GM19035 (cell line): ENCODE measurements around the gene EPB41L2.
A peak's percentile ranks its signal among the peaks of the same experiment; 100 is the strongest.
"Not testable (repeated sequence)": the region's sequence is repeated elsewhere in the genome, so short reads cannot be mapped to it uniquely, and the experiment has no call there.

Experiments
- ATAC-seq: cut with Tn5 transposase; IDR thresholded peaks from one replicate; pipeline ENCODE4 v1.9.1; 2021; ENCODE audit not compliant: unreplicated experiment

The EPB41L2 gene

DNA sequence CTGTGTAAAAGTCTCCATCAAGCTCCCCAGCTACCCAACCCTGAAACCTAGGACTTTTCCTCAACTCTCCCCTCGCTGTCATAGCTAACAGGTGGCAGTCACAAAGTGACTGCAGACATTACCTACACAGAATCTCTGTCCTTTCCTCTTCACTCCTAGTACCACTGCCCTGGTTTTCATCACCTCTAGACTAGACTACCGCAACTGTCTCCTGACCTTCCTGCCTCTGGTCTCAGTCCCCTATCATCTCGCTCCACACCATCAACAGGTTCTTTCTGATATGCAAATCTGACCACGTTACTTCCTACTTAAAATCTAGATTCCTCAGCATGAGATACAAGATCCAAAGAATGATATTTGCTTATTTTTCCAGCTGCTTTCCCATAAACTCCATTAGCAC, 142.1 kb downstream of the EPB41L2 start:
- no peak for ATAC-seq

DNA sequence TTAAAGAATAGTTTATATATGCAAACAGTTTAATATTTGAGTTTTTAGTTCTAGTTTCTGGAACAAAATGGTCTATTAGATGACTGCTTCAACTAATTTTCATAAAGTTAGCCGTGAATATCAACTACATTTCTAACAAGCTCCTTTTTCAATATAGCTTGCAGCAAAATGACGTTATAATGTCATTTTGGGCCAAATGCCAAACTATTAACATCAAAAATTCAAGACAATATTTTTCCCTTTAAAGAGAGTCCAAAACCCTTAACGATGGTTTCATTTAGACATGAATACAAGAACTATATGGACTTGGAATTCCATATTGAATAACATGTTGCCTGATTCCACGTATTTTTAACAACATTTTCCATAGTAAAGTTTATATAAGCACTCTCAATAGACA, 144.9 kb downstream of the EPB41L2 start:
- ATAC-seq: no peak

DNA sequence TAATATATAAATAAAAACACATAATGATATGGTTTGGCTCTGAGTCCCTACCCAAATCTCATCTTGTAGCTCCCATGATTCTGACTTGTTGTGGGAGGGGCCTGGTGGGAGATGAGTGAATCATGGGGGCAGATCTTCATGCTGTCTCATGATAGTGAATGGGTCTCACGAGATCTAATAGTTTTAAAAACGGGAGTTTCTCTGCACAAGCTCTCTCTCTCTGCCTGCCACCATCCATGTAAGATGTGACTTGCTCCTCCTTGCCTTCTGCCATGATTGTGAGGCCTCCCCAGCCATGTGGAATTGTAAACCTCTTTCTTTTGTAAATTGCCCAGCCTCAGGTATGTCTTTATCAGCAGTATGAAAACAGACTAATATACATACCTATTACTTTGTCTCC, 147.4 kb downstream of the EPB41L2 start:
- ATAC-seq: not testable (repeated sequence)

DNA sequence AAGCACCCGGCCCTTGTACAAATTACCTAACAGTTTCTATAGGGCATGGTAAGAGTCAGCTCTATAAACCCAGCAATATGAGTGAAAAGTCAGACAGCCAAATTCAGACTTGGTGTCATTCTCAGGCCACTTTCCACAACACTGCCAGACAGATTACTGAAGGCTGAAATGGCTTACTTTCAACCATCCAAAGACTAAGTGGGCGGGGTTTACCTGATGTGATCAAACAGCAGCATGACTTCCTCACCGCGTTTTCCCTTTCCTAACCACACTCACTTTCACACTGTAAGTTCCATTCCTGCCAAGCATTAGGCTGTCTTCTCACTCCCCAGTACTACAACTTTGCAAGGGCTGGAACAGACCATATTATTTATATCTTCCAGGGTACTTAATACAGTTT, 149.9 kb downstream of the EPB41L2 start:
- ATAC-seq: peak; percentile 71

DNA sequence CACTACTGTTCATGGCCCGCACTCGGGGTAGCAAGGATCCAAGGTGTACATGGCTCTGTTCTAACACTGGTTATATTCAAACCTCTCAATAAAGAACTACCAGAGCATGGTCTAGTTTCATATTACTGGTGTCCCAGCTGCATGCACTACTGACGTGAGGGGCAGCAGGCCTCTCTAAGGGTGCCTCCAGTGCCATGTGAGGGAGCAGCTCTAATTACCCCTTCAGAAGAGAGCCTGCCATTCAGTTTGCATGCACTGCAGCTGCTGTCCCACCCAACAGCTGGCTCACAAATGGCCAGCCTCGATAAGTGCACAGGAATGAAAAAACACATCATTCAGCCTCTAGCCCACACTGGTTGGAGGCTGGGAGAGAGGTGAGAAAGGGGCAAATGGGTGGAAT, 150.6 kb downstream of the EPB41L2 start:
- ATAC-seq: no peak

DNA sequence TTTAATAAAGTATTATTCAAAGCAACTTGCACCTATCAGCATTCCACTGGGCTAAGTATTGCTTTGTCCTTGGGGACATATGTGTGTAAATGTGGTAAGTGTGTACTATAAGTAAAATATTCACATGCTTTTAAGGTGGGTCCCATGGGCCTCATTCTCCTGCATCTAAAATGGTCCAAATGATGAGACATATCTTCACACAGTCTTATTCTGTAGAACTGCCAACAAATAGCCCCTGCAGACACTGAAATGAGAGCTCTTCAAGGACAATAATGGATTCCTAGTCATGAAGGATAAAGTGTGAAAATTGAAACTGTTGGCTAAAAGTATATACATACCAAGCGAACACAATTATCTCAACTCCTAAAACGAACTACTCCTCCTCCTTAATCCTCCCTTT, 154.1 kb downstream of the EPB41L2 start:
- no peak for ATAC-seq

DNA sequence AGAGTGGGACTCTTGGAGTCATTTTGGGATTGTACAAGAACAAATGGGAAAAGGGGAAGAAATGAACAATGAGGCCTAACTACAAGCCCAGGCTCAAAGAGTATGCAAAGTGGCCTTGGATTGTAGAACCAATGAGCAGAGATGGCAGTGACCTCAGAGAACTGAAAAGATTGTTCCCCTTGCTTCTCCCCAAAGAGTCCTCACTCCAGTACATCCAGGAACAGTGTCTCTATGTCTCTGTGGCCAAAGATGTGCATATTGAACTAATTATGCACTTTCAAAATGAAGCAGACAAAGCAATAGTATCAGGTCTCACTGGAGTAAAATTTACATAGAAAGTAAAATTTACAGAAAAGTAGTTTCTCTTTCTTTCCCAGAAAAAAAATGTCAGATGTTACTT, 154.9 kb downstream of the EPB41L2 start:
- ATAC-seq: peak; percentile 69

DNA sequence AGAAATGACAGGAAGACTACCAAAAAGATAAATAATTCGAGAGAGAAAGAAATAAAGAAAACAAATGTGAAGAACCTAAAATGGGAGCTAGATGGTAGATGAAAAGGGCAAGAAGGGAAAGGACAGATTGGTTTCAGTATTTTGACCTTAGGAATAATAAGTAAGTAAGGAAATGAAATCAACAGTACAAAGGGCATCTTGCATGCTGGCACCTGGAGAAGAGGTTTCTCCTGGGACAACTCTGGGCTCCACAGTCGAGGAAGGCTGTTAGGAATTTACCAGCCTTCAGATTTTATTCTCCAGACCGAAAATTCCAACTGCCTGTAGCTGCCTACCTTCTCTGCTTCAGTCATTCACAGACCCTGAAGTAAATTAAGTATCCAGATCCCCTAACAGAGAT, 155.4 kb downstream of the EPB41L2 start:
- ATAC-seq: no peak

DNA sequence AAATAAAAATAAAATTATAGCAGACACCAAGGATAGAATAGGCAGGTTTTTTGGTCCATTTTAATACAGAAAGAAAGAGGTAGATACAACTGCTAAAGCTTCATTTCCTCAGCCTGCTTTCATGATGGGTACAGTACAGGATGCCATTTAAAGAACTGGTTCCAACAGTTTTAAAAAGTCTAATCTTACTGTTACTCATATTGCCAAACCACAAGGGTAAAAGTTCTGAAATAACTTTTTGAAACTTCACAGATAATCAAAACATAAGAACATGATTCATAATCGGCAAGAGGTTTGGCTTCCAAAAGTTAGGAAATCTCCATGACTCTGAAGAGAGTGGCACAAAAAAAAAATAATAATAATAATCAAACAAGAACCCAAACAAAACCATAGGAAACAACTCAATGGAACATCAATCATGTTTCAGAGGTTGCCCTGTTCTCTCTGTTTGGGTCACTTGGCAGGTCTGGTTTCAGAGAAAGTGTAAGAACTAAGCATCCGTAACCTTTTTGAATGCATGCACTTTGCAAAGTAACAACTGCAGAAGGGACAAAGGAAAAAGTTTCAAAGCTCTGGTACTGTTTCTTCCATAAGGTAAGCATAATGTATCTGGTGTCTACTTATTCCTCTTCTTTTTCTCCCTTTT, 156.2 kb downstream of the EPB41L2 start:
- ATAC-seq: no peak

DNA sequence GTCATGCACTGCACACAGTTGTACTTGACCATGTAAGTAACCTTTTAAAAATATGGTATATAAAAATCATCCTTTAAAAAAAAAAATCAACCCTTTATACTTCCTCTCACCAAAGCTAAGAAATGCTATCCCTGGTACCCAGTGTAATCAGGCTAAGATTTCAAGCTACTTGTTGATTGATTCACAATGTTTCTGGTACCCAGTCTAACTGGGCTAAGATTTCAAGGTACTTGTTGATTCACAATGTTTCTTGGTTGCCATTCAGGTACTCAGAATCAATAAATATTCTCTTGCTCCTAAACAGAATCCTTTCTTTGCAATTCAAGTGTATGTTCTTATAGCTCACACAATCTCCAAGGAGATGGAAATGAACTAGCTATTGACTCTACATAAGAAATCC, 159.4 kb downstream of the EPB41L2 start:
- ATAC-seq: no peak

DNA sequence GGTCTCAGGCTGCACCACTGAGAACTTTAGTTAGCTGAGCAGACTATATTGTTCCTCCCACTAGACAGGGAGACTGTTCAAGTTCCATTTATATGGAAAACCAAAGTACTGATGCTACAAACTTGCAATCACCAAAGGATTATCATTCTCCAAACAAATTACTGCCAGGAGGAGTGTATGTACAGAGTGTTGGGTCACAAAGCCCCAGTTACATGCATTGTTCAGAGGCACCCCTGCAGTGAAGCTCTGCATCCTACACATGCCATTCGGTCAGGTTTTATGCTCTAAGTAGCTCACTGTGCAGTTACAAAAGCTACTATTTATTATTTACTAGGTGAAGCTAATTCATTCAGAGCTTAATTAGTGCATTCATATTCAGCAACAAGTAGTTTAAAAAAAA, 160.0 kb downstream of the EPB41L2 start:
- no peak for ATAC-seq

DNA sequence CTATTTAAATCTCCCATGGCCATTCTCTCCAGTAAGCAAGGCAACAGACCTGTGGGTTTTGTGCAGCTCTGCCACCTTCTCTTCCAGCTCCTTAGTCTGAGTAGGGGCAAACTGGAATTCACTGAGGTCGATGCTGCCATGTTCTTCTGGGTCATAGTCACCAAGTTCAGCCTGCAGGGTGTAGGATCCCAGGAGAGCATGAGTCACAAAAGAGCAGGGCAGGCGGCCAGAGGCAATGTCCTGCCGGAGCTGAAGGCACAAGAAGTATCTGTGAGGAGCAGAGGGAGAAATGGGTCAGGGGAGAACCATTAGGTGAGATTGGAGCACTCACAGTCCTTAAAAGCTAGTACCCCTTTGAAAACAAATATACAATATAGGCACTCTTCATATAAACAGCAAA, 162.1 kb downstream of the EPB41L2 start:
- no peak for ATAC-seq

DNA sequence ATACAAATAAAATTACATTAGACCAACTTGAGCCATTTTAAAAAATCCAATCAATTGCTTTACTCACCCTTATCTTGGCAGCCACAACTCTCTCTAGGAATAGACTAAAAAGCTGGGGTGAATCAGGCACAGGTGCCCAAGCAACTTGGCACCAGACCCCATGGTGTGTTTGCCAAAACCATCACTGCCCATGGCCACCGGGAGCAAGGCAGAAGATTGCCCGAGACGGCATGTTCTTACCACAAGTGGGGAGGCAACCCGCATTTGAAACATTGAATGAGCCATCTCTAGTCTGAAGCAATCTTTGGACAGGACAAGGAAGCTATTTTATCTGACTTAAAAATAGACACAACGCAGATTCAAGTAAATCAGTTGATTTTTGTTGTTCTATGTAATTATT, 166.8 kb downstream of the EPB41L2 start:
- ATAC-seq: no peak

DNA sequence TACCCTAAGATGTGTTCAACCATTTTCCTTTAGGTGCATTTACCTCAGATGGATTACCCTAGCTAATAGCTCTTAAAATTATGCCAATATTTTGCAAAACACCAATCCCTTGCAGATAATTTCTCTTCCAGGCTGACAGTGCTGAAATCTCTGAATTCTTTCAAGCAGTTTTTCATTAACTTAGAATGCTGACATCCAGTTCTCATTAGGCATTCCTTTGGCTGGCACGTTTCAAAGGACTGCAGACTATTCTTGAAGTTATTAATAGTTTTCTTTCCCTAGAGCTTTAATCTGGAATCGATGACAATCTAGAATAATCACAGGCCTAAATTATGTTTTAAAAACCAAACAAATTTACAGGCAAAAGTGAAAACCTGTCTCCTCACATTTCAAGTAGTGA, 167.5 kb downstream of the EPB41L2 start:
- ATAC-seq: no peak

DNA sequence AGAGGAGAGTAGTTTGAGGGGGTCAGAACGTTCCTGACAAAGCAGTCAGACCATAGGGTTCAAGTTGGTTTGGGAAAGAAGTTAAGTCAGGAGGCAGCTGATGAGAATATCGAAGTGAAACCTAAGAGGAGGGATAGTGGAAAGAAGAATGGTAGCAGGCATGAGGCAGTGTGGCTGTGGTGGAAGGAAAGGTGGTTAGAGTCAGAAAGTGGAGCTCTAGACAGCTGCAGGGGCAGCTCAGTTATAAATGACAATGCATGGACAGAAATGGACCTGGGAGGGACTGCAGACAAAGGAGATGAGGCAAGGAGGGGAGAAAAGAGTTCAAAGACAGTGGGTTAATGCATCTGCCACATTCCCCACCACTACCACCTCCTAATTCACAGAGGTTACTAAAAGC, 169.3 kb downstream of the EPB41L2 start:
- no peak for ATAC-seq

DNA sequence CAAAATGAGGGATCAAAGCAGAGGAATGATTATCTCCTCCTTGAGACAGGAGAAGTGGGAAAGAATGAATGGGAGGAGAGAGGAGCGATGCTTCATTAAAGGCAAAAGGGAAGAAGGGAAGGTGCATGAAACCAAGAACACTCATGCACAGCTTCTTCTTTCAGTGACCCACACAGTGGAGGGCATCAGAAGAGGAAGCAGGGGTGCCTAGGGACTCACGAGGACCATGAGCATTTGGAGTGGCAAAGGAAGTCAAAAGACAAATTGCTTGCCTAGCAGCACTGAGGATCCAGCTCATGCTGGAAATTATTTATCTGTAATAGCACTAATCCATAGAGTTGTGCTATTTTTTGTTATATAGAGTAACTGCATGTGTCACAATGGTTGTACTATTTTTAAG, 169.8 kb downstream of the EPB41L2 start:
- no peak for ATAC-seq

DNA sequence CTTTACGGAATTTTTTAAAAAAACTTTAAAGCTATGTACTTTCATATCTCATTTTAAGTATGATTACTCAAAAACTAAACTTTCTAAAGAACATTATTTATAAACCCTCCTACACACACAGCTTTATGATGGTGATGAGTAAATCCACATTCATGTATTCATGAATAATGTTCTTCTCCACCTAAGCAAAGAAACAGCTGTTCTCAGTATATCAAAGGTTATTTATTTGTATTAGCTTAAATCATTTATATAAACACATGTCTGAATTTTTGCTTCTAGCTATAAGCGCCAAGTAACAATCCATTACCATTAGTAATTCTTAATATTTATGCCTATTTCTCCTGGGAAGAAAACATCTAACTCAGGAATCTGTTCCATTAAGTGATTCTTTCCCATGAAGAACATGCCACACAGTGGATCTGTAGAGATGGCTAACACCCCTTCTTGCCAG, 172.5 kb downstream of the EPB41L2 start:
- ATAC-seq: no peak

DNA sequence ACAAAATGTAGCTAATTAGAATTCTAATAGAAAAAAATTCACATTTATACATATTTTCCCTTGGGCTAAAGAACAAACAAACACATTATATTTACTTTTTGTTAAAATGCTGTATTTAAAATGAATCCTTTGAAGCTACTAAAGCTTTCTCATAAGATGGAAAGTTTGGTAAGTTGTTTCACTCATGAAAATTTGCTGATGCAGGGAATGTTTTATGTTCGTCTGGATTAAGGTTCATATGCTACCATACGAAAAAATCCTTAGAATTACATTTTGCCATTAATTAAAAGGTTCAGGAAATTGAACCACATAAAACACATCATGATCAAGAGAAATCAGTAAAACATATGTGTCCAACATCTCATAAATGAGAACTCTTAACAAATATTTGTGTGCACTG, 173.6 kb downstream of the EPB41L2 start:
- no peak for ATAC-seq

DNA sequence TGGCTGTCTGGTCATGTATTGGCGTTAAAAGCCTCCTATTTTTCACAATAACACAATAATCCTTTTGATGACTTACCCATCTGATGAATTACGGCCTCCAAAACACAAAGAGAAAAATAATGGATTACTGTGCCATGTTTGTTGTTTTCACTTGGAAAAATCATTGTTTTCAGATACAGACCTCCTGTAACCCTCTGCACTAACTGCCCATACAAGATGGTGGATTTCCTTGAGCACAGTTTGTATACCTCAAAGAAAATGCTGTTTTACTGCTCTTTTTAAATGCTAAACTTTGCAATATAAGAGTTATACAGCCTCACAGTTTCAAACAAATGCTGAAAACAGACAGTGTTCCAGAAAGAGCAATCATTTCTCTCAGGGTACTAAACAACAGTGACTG, 174.8 kb downstream of the EPB41L2 start:
- no peak for ATAC-seq

DNA sequence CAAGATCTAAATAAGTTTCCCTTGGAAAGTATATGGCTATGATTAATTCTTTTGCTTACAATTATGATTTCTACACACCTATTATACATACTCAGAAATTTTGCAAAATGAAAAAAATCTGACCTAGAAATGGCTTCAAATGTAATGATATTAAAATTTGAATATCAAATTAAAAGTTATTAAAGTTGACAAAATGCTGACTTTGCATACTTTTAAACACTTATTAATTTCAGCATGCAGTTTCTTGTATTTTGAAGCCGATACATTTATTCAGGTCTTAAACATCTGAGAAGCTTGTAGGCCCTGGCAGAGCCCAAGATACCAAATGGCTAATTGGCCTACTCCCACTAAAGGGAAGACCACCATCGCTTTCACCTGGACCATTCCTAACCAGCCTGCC, 176.1 kb downstream of the EPB41L2 start:
- no peak for ATAC-seq

DNA sequence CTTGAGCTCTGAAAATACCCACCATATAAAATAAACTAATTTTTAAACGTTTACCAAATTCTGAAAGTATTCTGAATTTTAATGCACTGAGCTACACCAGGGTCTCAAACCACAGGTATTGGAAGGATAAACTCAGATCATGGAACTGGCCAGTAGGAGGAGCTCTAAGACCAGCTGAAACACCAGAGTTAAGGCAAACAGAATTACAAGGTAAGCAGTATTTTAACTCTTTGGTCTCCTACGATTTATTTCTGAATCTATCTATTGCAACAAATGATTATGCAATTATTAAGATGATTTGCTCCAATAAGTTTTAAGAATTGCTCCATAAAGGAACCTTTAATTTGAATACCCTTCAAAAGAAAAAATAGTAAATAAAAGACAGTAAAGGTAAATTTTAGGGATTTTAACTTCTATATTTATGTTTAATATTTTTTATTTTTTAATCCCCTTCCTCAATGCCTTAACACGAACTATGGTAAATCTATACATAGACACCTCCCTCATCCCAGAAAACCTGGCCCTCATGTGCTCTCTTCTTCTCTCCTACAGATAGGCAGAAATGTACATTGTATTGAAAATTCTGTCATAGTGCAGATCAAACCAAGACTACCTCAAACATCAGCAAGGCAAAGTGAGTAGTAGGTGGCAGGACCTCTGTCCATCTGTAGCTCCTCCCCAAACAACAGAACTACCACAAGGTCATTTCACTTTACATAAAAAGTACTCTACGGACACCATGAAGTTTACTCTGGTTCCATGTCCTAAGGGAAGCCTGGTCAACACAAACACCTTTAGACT, 177.5 kb downstream of the EPB41L2 start:
- peak; percentile 95 for ATAC-seq

DNA sequence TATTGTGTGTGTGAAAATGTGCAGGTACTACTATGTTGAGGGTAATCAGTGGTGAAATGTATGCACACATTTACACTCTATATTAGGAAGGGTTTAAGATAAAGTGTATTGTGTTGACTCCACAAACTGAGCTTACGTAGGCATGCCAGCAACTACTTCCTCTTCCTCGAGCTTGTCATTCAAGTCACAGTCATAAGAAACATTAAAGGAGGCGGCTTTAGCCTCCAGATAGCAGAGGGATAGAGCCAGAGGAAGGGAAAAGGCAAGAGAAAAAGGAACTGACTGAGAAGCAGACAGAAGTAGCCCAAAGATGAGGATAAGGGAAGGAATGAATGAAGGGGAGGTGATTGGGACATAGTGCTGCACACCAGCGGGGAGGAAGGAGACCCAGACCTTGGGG, 180.7 kb downstream of the EPB41L2 start:
- ATAC-seq: no peak

DNA sequence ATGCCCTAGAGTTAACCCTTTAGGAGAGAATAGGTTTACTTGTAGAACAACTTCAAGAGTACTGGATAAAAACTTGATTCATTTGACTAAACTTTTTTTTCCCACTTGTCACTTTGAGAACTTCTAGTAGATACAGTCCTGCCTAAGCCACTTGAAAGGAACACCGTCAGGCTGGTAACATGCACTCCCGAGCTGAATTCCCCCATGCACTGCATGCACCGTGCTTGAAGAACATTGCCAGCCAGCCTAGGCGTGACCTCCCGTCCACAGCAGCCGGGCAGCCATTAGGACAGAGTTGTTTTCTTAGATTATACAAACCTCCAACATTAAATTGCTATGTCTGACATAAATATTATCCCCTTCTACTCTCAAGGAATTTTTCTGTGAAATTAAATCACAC, 183.2 kb downstream of the EPB41L2 start:
- no peak for ATAC-seq
